GM12878 (cell line): ENCODE measurements around the gene DAGLA. TPM values are rescaled to one million over a fixed set of nuclear protein-coding genes. Genes with fewer than 3 reads are reported as not detected.

ENCODE experiments used
- microRNA counts: library from miRNA; unstranded; fragments of <30 nt; microRNA quantifications from one replicate; lab custom pipeline; 2016
- polyA plus RNA-seq, 11 experiments: library from polyadenylated mRNA; depleted of rRNA in 4 of 11; unstranded in 6 of 11; stranded (reverse) in 5 of 11; fragments of >200 nt; fragmentation: Nextera tagmentation in 4 of 11; fragmentation: Illumina TruSeq in 1 of 11; extraction: Ambion mirVana in 4 of 11; extraction: Trizol in 1 of 11; gene quantifications; 1 replicate in 1 of 11; 2 replicates in 10 of 11; pipeline versions ENCODE4 v1.2.1 to v1.2.3, GENCODE V29; 2011 to 2016; ENCODE audit warnings: inconsistent platforms in 2 of 11, missing spikeins in 2 of 11, low read depth in 1 of 11
- total RNA-seq, 4 experiments: library from RNA; depleted of rRNA in 3 of 4; stranded (reverse); fragments of >200 nt in 3 of 4; fragmentation: Illumina TruSeq in 1 of 4; extraction: Trizol in 1 of 4; gene quantifications; 2 replicates each; pipeline versions ENCODE4 v1.2.1 to v1.2.3, GENCODE V29; 2013 to 2021

Gene DAGLA
- total and polyA plus RNA-seq, 10 of the 15 experiments (the other 5 are each of a cell fraction or from before 2014, with no cell fraction given): 0.05 TPM; not detected in 9

MicroRNAs within 50 kb of the gene (microRNA counts, 767-probe panel; counts per million panel counts)
- microRNA hsa-miR-611 (lab: Ali Mortazavi, UCI): 55.3 counts per million

Other genes with a start within 250 kb of the DAGLA start
Only the 7 nearest of the 9 such genes appear.
- not detected in 2 replicates for gene LRRC10B, start 171.6 kb upstream of the DAGLA start, total RNA-seq (2014; rRNA removed)
- gene LRRC10B, start 171.6 kb upstream of the DAGLA start, total RNA-seq (2014; rRNA removed; fragmentation: Illumina TruSeq; extraction: Trizol): not detected in 2 replicates
- not detected in 2 replicates for gene LRRC10B, start 171.6 kb upstream of the DAGLA start, total RNA-seq (2021)
- gene LRRC10B, start 171.6 kb upstream of the DAGLA start, polyA plus RNA-seq (2011; rRNA removed): not detected in 2 replicates
- not detected in 2 replicates for gene LRRC10B, start 171.6 kb upstream of the DAGLA start, polyA plus RNA-seq (2014; fragmentation: Illumina TruSeq; extraction: Trizol)
- not detected for gene LRRC10B, start 171.6 kb upstream of the DAGLA start, polyA plus RNA-seq (2014; fragmentation: Nextera tagmentation; extraction: Ambion mirVana)
- gene LRRC10B, start 171.6 kb upstream of the DAGLA start, polyA plus RNA-seq (2014; rRNA removed): not detected in 2 replicates
- gene LRRC10B, start 171.6 kb upstream of the DAGLA start, polyA plus RNA-seq (2016; fragmentation: Nextera tagmentation; extraction: Ambion mirVana): not detected
- gene SYT7, start 99.3 kb upstream of the DAGLA start, total RNA-seq (2014; rRNA removed): not detected in 2 replicates
- gene SYT7, start 99.3 kb upstream of the DAGLA start, total RNA-seq (2014; rRNA removed; fragmentation: Illumina TruSeq; extraction: Trizol): not detected in 2 replicates
- not detected in 2 replicates for gene SYT7, start 99.3 kb upstream of the DAGLA start, total RNA-seq (2021)
- gene SYT7, start 99.3 kb upstream of the DAGLA start, polyA plus RNA-seq (2011; rRNA removed): not detected in 2 replicates
- gene SYT7, start 99.3 kb upstream of the DAGLA start, polyA plus RNA-seq (2014; fragmentation: Illumina TruSeq; extraction: Trizol): not detected in 2 replicates
- not detected for gene SYT7, start 99.3 kb upstream of the DAGLA start, polyA plus RNA-seq (2014; fragmentation: Nextera tagmentation; extraction: Ambion mirVana)
- not detected in 2 replicates for gene SYT7, start 99.3 kb upstream of the DAGLA start, polyA plus RNA-seq (2014; rRNA removed)
- not detected for gene SYT7, start 99.3 kb upstream of the DAGLA start, polyA plus RNA-seq (2016; fragmentation: Nextera tagmentation; extraction: Ambion mirVana)
- 1.0 and 1.1 TPM in 2 replicates for gene MYRF, start 72.2 kb downstream of the DAGLA start, total RNA-seq (2014; rRNA removed)
- 0.27 and 0.60 TPM in 2 replicates for gene MYRF, start 72.2 kb downstream of the DAGLA start, total RNA-seq (2014; rRNA removed; fragmentation: Illumina TruSeq; extraction: Trizol)
- gene MYRF, start 72.2 kb downstream of the DAGLA start, total RNA-seq (2021): 2.0 and 3.1 TPM in 2 replicates
- 9.6 and 15.6 TPM in 2 replicates for gene MYRF, start 72.2 kb downstream of the DAGLA start, polyA plus RNA-seq (2011; rRNA removed)
- gene MYRF, start 72.2 kb downstream of the DAGLA start, polyA plus RNA-seq (2014; fragmentation: Illumina TruSeq; extraction: Trizol): 0.93 and 1.2 TPM in 2 replicates
- gene MYRF, start 72.2 kb downstream of the DAGLA start, polyA plus RNA-seq (2014; fragmentation: Nextera tagmentation; extraction: Ambion mirVana): under 1 TPM; 0.33 to 0.55 TPM
- gene MYRF, start 72.2 kb downstream of the DAGLA start, polyA plus RNA-seq (2014; rRNA removed): 1.7 TPM in 2 replicates
- under 1 TPM; 0.50 to 0.64 TPM for gene MYRF, start 72.2 kb downstream of the DAGLA start, polyA plus RNA-seq (2016; fragmentation: Nextera tagmentation; extraction: Ambion mirVana)
- 233 and 251 TPM in 2 replicates for gene TMEM258, start 112.2 kb downstream of the DAGLA start, total RNA-seq (2014; rRNA removed)
- 202 and 218 TPM in 2 replicates for gene TMEM258, start 112.2 kb downstream of the DAGLA start, total RNA-seq (2014; rRNA removed; fragmentation: Illumina TruSeq; extraction: Trizol)
- 157 and 160 TPM in 2 replicates for gene TMEM258, start 112.2 kb downstream of the DAGLA start, total RNA-seq (2021)
- 373 and 532 TPM in 2 replicates for gene TMEM258, start 112.2 kb downstream of the DAGLA start, polyA plus RNA-seq (2011; rRNA removed)
- gene TMEM258, start 112.2 kb downstream of the DAGLA start, polyA plus RNA-seq (2014; fragmentation: Illumina TruSeq; extraction: Trizol): 167 and 194 TPM in 2 replicates
- gene TMEM258, start 112.2 kb downstream of the DAGLA start, polyA plus RNA-seq (2014; fragmentation: Nextera tagmentation; extraction: Ambion mirVana): 100 to 1,000 TPM; 800 to 840 TPM
- gene TMEM258, start 112.2 kb downstream of the DAGLA start, polyA plus RNA-seq (2014; rRNA removed): 252 and 261 TPM in 2 replicates
- gene TMEM258, start 112.2 kb downstream of the DAGLA start, polyA plus RNA-seq (2016; fragmentation: Nextera tagmentation; extraction: Ambion mirVana): 100 to 1,000 TPM; 390 to 393 TPM
- gene FEN1, start 112.5 kb downstream of the DAGLA start, total RNA-seq (2014; rRNA removed): 136 TPM in 2 replicates
- 117 and 135 TPM in 2 replicates for gene FEN1, start 112.5 kb downstream of the DAGLA start, total RNA-seq (2014; rRNA removed; fragmentation: Illumina TruSeq; extraction: Trizol)
- gene FEN1, start 112.5 kb downstream of the DAGLA start, total RNA-seq (2021): 127 and 129 TPM in 2 replicates
- gene FEN1, start 112.5 kb downstream of the DAGLA start, polyA plus RNA-seq (2011; rRNA removed): 94.3 and 94.4 TPM in 2 replicates
- gene FEN1, start 112.5 kb downstream of the DAGLA start, polyA plus RNA-seq (2014; fragmentation: Illumina TruSeq; extraction: Trizol): 92.7 and 120 TPM in 2 replicates
- gene FEN1, start 112.5 kb downstream of the DAGLA start, polyA plus RNA-seq (2014; fragmentation: Nextera tagmentation; extraction: Ambion mirVana): 10 to 100 TPM; 54.8 to 99.9 TPM
- 110 and 130 TPM in 2 replicates for gene FEN1, start 112.5 kb downstream of the DAGLA start, polyA plus RNA-seq (2014; rRNA removed)
- gene FEN1, start 112.5 kb downstream of the DAGLA start, polyA plus RNA-seq (2016; fragmentation: Nextera tagmentation; extraction: Ambion mirVana): 100 to 1,000 TPM; 281 to 282 TPM
- gene FADS1, start 136.6 kb downstream of the DAGLA start, total RNA-seq (2014; rRNA removed): 38.9 and 44.1 TPM in 2 replicates
- gene FADS1, start 136.6 kb downstream of the DAGLA start, total RNA-seq (2014; rRNA removed; fragmentation: Illumina TruSeq; extraction: Trizol): 37.5 and 42.3 TPM in 2 replicates
- 45.5 and 49.2 TPM in 2 replicates for gene FADS1, start 136.6 kb downstream of the DAGLA start, total RNA-seq (2021)
- 69.1 and 73.9 TPM in 2 replicates for gene FADS1, start 136.6 kb downstream of the DAGLA start, polyA plus RNA-seq (2011; rRNA removed)
- 39.1 and 47.2 TPM in 2 replicates for gene FADS1, start 136.6 kb downstream of the DAGLA start, polyA plus RNA-seq (2014; fragmentation: Illumina TruSeq; extraction: Trizol)
- gene FADS1, start 136.6 kb downstream of the DAGLA start, polyA plus RNA-seq (2014; fragmentation: Nextera tagmentation; extraction: Ambion mirVana): 10 to 100 TPM in 1 of 2 experiments, 1 to 10 TPM in 1; 8.8 to 14.6 TPM
- gene FADS1, start 136.6 kb downstream of the DAGLA start, polyA plus RNA-seq (2014; rRNA removed): 32.7 and 34.6 TPM in 2 replicates
- 10 to 100 TPM; 47.7 to 49.5 TPM for gene FADS1, start 136.6 kb downstream of the DAGLA start, polyA plus RNA-seq (2016; fragmentation: Nextera tagmentation; extraction: Ambion mirVana)
- gene FADS2, start 147.9 kb downstream of the DAGLA start, total RNA-seq (2014; rRNA removed): 156 and 158 TPM in 2 replicates
- 142 and 152 TPM in 2 replicates for gene FADS2, start 147.9 kb downstream of the DAGLA start, total RNA-seq (2014; rRNA removed; fragmentation: Illumina TruSeq; extraction: Trizol)
- 294 and 315 TPM in 2 replicates for gene FADS2, start 147.9 kb downstream of the DAGLA start, total RNA-seq (2021)
- 165 and 313 TPM in 2 replicates for gene FADS2, start 147.9 kb downstream of the DAGLA start, polyA plus RNA-seq (2011; rRNA removed)
- gene FADS2, start 147.9 kb downstream of the DAGLA start, polyA plus RNA-seq (2014; fragmentation: Illumina TruSeq; extraction: Trizol): 312 and 333 TPM in 2 replicates
- 1 to 10 TPM; 3.3 to 6.4 TPM for gene FADS2, start 147.9 kb downstream of the DAGLA start, polyA plus RNA-seq (2014; fragmentation: Nextera tagmentation; extraction: Ambion mirVana)
- gene FADS2, start 147.9 kb downstream of the DAGLA start, polyA plus RNA-seq (2014; rRNA removed): 188 and 204 TPM in 2 replicates
- gene FADS2, start 147.9 kb downstream of the DAGLA start, polyA plus RNA-seq (2016; fragmentation: Nextera tagmentation; extraction: Ambion mirVana): 10 to 100 TPM; 92.1 to 92.7 TPM